NCI-H2227 (cell line): Measurements from ENCODE around the gene MRPS15.
"Not testable (repeated sequence)": the region's sequence is repeated elsewhere in the genome, so short reads cannot be mapped to it uniquely, and the experiment has no call there.

Experiments used
- DNase-seq: peaks from one replicate; lab custom pipeline; 2025; ENCODE audit not compliant: unreplicated experiment; lab: John Stamatoyannopoulos, UW

Gene MRPS15

DNA sequence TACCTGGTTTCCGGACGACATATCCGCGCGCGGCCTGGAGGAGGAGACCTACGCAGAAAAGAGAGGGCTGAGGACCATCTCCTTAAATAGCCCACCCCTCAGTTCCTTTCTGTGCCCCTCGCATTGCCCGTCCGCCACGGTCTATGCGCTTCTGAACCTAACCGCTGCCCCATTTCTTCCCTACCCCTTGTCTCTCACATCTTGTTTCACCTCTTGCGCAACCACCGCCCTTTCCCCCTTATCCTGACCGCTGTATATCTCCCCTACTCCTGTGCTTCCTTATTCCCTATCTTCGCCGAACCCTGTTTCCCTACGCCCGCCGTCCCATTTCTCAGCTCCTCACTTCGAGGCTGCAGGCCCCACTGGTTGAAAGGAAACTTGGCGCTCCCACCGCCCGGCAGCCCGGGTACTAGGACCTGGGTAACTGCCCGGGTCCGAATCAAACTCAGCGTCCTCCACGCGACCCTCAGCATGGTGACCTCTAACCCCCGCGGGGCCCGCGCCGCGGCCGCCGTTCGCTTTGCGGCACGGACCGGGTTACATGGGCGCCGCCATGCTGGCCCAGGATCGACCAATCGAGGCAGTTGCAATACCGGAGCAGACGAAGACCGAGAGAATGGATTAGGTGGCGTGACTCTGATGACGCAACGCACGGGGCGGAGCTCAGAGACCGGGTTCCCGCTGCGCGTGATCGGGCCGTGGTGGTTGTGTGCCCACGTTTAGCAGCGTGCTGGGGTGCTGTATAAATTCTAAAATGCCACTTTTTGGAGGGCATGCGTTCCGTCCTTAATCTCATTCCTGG is at the start of gene MRPS15:
MRPS15 (minus strand) TSS at position 582 of the 802 bp plus-strand sequence; CDS start at position 473, 109 bp downstream.
- peak; percentile 97 for DNase-seq

DNA sequence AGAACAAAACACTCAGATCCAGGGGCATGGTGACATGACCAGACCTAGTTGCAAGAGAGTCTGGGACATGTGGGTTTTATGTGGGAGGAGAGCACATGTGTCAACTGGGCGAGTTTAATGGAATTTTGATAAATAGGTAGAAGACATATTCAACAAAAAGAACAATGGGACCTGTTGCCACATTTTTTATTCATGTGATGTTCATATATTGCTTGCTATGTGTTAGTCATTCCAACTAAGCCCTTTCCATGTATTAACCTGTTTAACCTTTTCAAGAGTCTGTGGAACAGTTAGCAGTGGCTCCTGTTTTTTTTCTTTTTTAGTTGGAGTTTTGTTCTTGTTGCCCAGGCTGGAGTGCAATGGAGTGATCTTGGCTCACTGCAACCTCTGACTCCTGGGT is 48.7 kb upstream of the MRPS15 start:
- no peak for DNase-seq

DNA sequence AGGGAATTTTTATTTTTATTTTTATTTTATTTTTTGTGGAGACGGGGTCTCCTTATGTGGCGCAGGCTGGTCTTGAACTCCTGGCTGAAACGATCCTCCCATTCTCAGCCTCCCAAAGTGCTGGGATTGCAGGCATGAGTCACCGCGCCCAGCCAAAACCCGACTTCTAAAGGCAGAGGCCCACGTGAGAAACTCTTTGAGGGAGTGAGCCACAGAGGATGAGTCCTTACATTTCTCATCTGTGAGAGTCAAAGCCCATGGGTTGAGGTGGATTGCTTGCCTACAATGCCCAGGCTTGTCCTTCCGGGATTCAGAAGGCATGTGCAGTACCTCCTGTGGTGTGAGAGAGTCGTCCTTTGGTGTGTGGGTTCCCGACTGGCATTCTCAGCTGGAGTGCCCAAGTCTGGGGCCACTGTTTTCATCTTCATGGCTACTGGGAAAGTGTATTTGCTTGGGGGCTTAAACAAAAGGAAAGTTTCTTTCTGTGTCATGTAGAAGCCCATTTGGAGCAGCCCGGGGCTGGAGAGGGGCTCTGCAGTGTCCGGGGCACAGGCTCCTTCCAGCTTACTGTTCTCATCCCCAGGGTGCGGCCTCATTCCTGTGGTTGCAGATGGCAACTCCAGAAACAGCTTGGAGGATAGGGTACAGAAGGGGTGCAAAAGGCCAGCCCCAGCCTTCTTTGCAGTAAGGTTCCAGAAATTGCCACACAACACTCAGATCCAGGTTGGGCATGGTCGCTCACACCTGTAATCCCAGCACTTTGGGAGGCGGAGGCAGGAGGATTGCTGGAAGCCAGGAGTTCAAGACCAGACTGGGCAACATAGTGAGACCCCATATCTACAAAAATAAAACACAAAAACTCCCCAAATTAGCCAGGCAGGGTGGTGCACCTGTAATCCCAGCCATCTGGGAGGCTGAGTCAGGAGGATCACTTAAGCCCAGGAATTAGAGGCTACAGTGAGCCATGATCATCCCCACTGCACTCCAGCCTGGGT is 47.9 kb upstream of the MRPS15 start:
- no peak for DNase-seq

DNA sequence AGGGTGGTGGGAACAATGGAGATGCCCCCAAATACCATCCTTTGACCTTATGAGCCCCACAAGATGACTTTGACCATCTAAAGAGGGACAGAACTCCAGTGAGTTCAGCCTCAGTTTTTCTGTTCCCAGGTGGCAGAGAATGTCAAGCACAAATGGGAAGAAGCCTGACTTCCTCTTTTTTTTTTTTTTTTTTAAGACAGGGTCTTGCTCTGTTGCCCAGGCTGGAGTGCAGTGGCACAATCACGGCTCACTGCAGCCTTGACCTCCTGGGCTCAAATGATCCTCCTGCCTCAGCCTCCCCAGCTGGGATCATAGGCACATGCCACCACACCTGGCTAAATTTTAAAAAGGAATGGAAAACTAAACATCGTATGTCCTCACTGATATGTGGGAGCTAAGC is 47.0 kb upstream of the MRPS15 start:
- not testable (repeated sequence) for DNase-seq

DNA sequence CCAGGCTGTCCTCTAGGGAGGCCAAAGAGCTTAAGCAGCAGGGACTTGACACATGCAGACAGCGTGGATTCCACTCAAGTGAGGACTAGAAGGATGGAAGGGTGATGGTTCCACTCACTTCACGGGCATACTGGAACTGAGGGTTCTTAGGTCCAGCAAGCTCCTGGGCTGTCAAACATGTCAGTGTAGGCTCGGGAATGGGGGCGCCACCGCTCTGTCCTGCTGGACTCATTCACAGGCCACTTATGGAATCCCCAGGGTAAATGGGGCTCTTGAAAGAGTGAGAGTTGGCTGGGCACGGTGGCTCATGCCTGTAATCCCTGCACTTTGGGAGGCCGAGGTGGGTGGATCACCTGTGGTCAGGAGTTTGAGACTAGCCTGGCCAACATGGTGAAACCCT is 46.2 kb upstream of the MRPS15 start:
- no peak for DNase-seq

DNA sequence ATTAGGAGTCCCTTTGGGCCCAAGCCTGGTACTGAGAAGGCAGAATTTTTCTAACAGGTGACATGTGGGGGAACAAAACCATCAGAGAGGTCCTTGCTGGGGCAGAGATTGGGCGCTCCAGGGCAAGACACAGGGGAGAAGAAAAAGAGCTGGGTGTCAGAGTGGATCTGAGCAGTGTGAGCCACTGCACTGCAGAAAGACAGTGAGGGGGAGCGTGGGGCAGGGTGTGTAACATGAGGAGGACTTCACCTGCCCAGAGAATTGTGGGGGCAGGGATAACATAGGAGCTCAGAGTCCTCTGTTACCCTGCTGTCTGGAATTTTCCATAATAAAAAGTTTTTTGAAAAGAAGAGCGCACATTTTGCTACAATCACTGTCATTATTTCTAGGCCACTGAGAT is 44.1 kb upstream of the MRPS15 start:
- no peak for DNase-seq

DNA sequence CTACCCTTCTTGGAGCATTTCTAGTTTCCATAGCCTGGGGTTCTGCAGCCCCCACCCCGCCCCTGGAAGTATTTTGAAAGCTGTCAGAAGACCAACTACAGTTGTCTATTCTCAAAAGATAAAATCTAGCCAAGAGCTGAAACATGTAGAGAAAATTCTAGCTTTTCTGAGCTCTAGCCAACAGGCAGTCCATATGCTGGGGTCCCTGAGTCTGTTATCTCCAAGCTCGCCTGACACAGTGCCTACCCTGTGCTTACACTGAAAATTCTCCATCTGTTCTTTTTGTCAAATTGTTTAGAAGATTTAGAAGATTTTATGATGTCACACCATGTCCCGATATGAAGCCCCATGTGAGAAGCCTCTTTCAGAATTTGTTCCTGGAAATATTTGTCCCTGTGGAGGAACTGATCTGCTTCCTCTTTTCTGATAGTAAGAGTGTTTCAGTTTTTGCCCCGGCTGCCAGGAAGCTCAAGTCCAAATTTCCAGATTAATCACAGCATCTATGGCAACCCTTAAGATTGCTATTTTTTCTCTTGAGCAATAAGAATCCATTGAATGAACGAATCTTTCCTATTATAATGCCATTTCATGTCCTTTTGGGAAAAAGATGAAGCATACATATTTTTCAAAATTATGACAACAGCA is 42.2 kb upstream of the MRPS15 start:
- DNase-seq, result no peak

DNA sequence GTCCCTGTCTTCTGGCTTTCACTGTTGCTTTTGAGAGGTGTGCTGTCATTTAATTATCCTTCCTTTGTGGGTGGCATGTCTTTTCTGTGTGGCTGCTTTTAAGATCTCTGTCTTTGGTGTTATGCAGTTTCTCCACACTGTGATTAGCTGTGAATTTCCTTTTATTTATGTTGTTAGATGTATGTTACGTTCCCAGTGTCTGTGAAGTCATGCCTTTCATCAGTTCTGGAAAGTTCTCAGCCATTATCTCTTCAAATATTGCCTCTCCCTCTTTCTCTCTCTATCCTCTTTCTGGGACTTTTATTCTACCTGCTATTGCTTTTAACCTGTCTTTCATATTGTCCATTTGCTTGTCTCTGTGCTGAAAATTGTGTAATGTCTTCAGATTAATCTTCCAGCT is 39.5 kb upstream of the MRPS15 start:
- no peak for DNase-seq

DNA sequence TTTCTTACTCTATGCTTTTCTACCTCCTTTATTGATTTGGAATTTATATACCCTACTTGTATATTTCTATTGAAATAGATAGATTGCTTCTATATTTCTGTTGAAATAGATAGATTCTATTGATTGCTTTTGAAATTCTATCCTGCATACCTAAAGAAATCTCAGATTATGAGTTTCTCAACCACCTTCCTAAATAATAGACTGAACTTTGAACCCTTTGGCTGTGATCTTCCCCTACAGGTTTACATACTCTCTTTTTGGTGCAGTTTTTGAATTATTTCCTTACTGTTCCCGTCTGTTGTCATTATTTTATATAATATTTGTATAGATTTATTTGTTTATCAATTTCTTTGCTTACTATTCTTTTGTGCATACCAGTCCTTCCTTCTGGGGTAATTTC is 39.0 kb upstream of the MRPS15 start:
- DNase-seq, result no peak

DNA sequence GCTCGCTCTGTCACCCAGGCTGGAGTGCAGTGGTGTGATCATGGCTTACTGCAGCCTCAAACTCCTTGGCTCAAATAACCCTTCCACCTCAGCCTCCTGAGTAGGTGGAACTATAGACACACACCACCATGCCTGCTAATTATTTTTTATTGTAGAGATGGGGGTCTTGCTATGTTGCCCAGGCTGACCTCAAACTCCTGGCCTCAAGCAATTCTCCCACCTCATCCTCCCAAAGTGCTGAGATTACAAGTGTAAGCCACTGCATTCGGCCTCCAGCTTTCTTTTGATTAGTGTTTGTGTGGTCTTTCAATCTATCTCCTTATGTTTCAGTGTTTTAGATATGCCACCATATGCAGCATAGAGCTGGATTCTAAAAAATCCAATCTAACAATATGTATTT is 38.4 kb upstream of the MRPS15 start:
- no peak for DNase-seq

DNA sequence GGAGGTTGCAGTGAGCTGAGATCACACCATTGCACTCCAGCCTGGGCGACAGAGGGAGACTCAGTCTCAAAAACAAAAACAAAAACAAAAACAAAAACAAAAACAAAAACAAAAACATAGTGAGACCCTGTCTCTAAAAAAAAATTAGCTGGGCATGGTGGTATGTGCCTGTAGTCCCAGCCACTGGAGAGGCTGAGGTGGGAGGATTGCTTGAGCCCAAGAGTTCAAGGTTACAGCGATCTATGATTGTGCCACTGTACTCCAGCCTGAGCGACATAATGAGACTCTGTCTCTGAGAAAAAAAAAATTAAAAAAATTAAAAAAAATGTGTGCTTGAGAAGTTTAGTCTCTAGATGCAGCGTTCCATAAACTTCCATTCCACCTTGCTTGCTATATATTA is 37.7 kb upstream of the MRPS15 start:
- DNase-seq, result not testable (repeated sequence)

DNA sequence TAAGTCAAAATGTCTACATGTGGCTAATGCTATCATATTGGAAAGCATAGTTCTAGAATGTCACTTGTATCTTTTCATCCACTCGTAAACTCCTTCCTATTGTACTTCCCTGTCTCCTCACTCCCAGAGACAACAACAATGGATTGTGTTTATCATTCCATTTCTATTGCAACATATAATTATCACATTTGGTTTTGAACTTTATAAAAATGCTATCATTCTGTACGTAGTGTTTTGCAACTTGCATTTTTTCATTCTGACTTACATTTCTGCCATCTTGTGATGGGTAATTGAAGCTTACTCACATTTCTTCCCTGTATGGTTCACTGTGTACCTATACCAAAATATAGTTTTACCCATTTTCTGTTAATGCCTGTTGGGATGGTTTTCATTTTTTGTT is 33.0 kb upstream of the MRPS15 start:
- DNase-seq, result no peak

DNA sequence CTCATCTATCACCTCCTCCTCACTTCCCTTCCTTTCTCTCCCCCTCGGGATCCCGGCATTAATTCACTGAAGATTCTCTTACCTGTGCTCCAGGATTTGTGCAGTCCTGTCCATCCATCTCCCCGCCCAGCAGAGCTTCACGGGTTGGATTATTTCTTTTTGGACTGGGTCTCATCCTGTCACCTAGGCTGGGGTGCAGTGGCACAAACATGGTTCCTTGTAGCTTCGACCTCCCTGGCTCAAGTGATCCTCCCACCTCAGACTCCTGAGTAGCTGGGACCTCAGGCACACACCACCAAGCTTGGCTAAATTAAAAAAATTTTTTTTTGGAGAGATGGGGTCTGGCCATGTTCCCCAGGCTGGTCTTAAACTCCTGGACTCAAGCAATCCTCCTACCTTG is 30.8 kb upstream of the MRPS15 start:
- DNase-seq, result no peak

DNA sequence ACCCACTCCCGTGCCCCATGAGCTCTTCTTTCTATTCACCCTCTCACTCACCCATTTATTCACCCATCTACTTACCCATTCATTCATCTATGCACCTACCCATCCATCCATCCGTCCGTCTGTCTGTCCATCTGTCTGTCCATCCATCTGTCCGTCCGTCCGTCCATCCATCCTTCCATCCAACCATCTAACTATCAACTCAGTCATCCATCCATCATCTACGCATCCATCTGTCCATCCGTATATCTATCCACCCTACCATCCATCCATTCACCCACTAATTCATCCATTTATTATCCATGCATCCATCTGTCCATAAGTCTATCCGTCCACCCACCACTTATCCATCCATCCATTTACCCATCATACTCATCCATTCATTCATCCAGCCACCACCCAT is 29.3 kb upstream of the MRPS15 start:
- DNase-seq, result no peak

DNA sequence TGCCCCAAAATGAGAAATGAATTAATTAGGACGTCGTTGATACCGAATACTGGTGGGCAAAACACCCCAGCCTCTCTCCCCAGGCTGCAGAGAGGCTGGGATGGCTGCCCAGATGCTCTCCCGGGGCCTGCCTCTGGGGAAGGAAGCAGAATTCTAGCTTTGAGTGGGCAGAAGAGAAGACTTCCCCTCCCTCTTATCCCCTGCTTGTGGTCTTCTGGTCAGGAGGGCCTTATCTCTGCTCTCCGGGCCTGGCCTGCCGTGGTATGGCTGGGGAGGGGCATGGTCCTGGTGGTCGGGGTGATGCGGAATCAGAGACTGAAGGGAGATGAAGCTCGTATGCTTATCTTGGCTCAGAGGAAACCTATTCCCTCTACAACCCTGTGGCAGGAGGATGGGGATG is 28.3 kb upstream of the MRPS15 start:
- DNase-seq, result no peak

DNA sequence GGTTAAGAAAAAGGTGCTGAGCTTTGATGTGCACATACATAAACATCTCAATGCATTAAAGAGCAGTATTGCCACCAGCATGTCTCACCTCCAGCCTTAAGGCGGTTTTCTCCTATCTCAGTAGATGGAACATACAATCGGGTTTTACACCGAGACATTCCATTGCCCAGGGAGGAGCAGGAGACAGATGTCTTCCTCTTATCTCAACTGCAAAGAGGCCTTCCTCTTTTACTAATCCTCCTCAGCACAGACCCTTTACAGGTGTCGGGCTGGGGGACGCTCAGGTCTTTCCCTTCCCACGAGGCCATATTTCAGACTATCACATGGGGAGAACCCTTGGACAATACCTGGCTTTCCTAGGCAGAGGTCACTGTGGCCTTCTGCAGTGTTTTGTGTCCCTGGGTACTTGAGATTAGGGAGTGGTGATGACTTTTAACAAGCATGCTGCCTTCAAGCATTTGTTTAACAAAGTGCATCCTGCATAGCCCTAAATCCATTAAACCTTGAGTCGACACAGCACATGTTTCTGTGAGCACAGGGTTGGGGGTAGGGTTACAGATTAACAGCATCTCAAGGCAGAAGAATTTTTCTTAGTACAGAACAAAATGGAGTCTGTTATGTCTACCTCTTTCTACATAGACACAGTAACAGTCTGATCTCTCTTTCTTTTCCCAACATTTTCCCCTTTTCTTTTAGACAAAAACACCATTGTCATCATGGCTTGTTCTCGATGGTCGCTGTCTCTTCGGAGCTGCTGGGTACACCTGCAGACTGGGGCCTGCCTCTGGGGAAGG is 25.3 kb upstream of the MRPS15 start:
- DNase-seq, result not testable (repeated sequence)

DNA sequence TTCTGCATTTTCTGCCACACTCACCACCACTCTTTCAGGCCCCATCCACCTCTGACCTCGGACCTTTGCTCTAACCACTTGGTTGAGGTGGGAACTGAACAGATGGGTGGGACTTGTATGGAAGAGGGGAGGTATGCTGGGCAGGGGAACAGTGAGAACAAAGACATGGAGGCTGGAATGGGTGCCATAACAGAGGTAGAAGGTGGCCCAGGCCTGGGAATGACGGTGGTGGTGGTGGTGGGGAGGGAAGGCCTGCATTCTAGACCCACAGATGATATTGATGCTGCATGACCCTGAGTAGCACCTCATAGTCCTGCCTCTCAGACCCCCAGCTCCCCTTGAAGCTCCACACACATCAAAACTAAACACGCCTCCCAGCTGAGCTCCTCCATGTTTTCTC is 23.7 kb upstream of the MRPS15 start:
- no peak for DNase-seq

DNA sequence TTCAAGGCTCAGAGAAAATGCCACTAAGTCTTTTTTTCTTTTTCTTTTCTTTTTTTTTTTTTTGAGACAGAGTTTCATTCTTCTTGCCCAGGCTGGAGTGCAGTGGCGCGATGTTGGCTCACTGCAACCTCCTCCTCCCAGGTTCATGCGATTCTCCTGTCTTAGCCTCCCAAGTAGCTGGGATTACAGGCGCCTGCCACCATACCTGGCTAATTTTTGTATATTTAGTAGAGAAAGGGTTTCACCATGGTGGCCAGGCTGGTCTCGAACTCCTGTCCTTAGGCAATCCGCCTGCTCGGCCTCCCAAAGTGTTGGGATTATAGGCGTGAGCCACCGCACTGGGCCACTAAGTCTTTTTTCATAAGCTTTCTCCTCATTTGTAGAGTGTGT is 23.1 kb upstream of the MRPS15 start:
- DNase-seq, result not testable (repeated sequence)

DNA sequence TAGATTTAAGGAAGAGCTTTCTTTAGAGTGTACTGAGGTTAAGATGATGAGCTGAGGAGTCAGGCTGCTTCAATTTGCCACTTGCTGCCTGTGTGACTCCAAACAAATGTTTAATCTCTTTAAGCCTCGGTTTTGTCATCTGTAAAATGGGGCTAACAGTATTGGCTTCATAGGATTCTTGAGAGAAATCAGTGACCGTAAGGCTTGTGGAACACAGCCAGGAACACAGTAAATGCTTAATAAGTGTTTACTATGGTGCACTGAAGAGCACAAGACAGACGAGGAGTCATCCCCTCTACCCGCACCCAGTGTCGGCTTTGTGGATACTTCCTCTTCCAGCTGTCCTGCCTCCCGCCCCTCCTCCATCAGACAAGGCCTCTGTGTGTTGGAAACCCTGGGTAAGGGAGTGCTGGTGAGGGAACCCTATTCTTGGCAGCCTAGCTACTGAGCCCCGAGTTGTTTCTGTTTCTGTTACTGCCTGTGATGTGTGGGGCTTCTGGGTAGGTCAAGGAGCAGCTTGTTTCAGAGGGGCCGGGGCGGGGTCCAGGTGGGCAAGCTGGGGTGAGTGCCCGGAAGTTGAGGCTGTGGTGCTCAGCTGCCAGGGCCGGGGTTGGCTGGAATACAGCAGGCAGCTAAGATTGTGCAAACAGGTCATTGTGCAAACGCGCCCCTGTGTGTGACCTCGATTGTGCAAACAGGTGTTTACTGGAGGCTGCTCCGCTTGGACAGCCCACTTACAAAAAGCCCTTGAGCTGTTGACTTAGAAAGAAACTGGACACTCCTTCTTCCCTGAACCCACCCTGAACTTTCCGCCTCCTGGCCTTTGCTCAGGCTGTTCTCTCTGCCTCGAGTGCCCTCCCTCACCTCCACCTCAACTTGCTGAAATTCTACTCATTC is 22.5 kb upstream of the MRPS15 start:
- DNase-seq, result peak; percentile 19

DNA sequence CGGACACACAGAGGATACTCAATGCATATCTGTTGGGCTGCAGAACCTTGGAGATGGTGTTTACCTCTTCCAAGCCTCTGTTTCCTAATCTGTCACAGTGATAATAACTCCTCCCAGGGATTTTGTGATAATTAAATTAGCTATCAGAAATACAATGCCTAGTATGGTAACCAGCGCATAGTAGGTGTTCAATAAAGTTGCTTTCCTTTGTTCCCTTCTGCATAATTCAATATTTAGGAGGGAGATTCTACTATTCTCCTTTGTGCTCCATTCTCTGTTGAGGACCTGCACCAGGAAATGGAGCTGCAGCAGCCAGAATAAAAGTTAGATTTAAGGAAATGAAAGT is 21.9 kb upstream of the MRPS15 start:
- no peak for DNase-seq
